H9 (cell line): ENCODE results near the gene KRT6B. TPM values are rescaled to one million over a fixed set of nuclear protein-coding genes. Genes with fewer than 3 reads are reported as not detected.
"Not testable (repeated sequence)": the region's sequence is repeated elsewhere in the genome, so short reads cannot be mapped to it uniquely, and the experiment has no call there.

Source experiments
- DNase-seq: peaks from one replicate; pipeline ENCODE4 v3.0.0-alpha.2; 2017
- H2AFZ ChIP-seq: one replicate; pipeline ENCODE4 v1.6.1; 2013; ENCODE audit warnings: mild to moderate bottlenecking, low read length, control low read depth, moderate library complexity
- H2AK5ac ChIP-seq: 2 replicates; pipeline ENCODE4 v1.6.1; 2013; ENCODE audit warnings: low read length, control low read depth, mixed read lengths; ENCODE audit not compliant: insufficient read length
- H2BK120ac ChIP-seq: one replicate; pipeline ENCODE4 v1.6.1; 2013; ENCODE audit warnings: low read depth, mild to moderate bottlenecking, low read length, control low read depth, inconsistent platforms; ENCODE audit not compliant: poor library complexity, severe bottlenecking
- H2BK12ac ChIP-seq: 2 replicates; pipeline ENCODE4 v1.6.1; 2013; ENCODE audit warnings: low read length, control low read depth, mixed read lengths, low read depth; ENCODE audit not compliant: insufficient read length
- H2BK15ac ChIP-seq: 2 replicates; pipeline ENCODE4 v1.6.1; 2013; ENCODE audit warnings: low read depth, low read length, control low read depth
- H2BK20ac ChIP-seq: one replicate; pipeline ENCODE4 v1.6.1; 2013; ENCODE audit warnings: low read depth, mild to moderate bottlenecking, low read length, control low read depth, inconsistent platforms; ENCODE audit not compliant: poor library complexity, severe bottlenecking
- H2BK5ac ChIP-seq: 2 replicates; pipeline ENCODE4 v1.6.1; 2013; ENCODE audit warnings: low read length, control low read depth, mixed read lengths; ENCODE audit not compliant: insufficient read length
- H3K14ac ChIP-seq: 2 replicates; pipeline ENCODE4 v1.6.1; 2013; ENCODE audit warnings: low read length, control low read depth; ENCODE audit not compliant: insufficient read depth
- H3K18ac ChIP-seq: 2 replicates; pipeline ENCODE4 v1.6.1; 2013; ENCODE audit warnings: low read depth, mild to moderate bottlenecking, mixed read lengths, low read length, control low read depth; ENCODE audit not compliant: insufficient read length
- H3K23ac ChIP-seq: 2 replicates; pipeline ENCODE4 v1.6.1; 2013; ENCODE audit warnings: low read length, control low read depth, mixed read lengths, low read depth; ENCODE audit not compliant: insufficient read length
- H3K23me2 ChIP-seq: 2 replicates; pipeline ENCODE4 v1.6.1; 2013; ENCODE audit warnings: low read depth, mild to moderate bottlenecking, mixed read lengths, low read length, control low read depth; ENCODE audit not compliant: insufficient read length, poor library complexity, severe bottlenecking
- H3K27ac ChIP-seq: 2 replicates; pipeline ENCODE4 v1.5.1; 2013; ENCODE audit warnings: low read length, control low read depth, mixed read lengths, low read depth; ENCODE audit not compliant: insufficient read length
- H3K27me3 ChIP-seq: 2 replicates; pipeline ENCODE4 v1.6.1; 2013; ENCODE audit warnings: low read length, control low read depth, inconsistent platforms; ENCODE audit not compliant: insufficient read depth
- H3K4ac ChIP-seq: 2 replicates; pipeline ENCODE4 v1.6.1; 2013; ENCODE audit warnings: low read depth, mild to moderate bottlenecking, control low read depth, inconsistent platforms, low read length, moderate library complexity
- H3K4me1 ChIP-seq: 2 replicates; pipeline ENCODE4 v1.6.1; 2013; ENCODE audit warnings: low read length, control low read depth, inconsistent platforms; ENCODE audit not compliant: insufficient read depth
- H3K4me2 ChIP-seq: 2 replicates; pipeline ENCODE4 v1.6.1; 2013; ENCODE audit warnings: low read length, control low read depth, mixed read lengths; ENCODE audit not compliant: insufficient read length, insufficient read depth
- H3K56ac ChIP-seq: 2 replicates; pipeline ENCODE4 v1.6.1; 2013; ENCODE audit warnings: low read depth, mild to moderate bottlenecking, mixed read lengths, low read length, control low read depth; ENCODE audit not compliant: insufficient read length
- H3K79me1 ChIP-seq: 2 replicates; pipeline ENCODE4 v1.6.1; 2013; ENCODE audit warnings: low read depth, mild to moderate bottlenecking, moderate library complexity, low read length, control low read depth, inconsistent platforms; ENCODE audit not compliant: insufficient read depth, poor library complexity, severe bottlenecking
- H3K79me2 ChIP-seq: 2 replicates; pipeline ENCODE4 v1.6.1; 2013; ENCODE audit warnings: low read length, control low read depth, inconsistent platforms; ENCODE audit not compliant: insufficient read depth
- H3K9ac ChIP-seq: 2 replicates; pipeline ENCODE4 v1.6.1; 2013; ENCODE audit warnings: low read length, control low read depth, mixed read lengths; ENCODE audit not compliant: insufficient read length; ENCODE audit errors: extremely low read depth
- H3K9me3 ChIP-seq: one replicate; pipeline ENCODE4 v1.6.1; 2013; ENCODE audit warnings: low read depth, low read length, inconsistent platforms; ENCODE audit not compliant: control insufficient read depth
- H3T11ph ChIP-seq: one replicate; pipeline ENCODE4 v1.6.1; 2013; ENCODE audit warnings: mild to moderate bottlenecking, low read length, control low read depth, inconsistent platforms
- H4K20me1 ChIP-seq: one replicate; pipeline ENCODE4 v1.6.1; 2013; ENCODE audit not compliant: control insufficient read depth, insufficient read length, insufficient read depth
- H4K5ac ChIP-seq: 2 replicates; pipeline ENCODE4 v1.6.1; 2013; ENCODE audit warnings: low read depth, mild to moderate bottlenecking, mixed read lengths, low read length, control low read depth; ENCODE audit not compliant: insufficient read length
- H4K8ac ChIP-seq: replicated peaks from 2 replicates; pipeline ENCODE4 v1.6.1; 2013; ENCODE audit warnings: low read length, control low read depth, mixed read lengths, low read depth; ENCODE audit not compliant: insufficient read length
- H4K91ac ChIP-seq: 2 replicates; pipeline ENCODE4 v1.6.1; 2013; ENCODE audit warnings: low read depth, mild to moderate bottlenecking, moderate library complexity, mixed read lengths, low read length, control low read depth; ENCODE audit not compliant: insufficient read length
- H3K27ac Mint-ChIP-seq, 3 experiments: 2 replicates in 2 of 3; 3 replicates in 1 of 3; pipeline ENCODE4 v1.8.0; 2020 to 2021; ENCODE audit warnings: mixed read lengths in 3 of 3, mild to moderate bottlenecking in 1 of 3, moderate library complexity in 1 of 3
- H3K27me3 Mint-ChIP-seq: 2 replicates; pipeline ENCODE4 v1.8.0; 2021; ENCODE audit warnings: low read depth, mild to moderate bottlenecking, moderate library complexity, mixed read lengths
- H3K36me3 Mint-ChIP-seq, 3 experiments: 2 replicates in 2 of 3; 3 replicates in 1 of 3; pipeline ENCODE4 v1.8.0; 2020 to 2021; ENCODE audit warnings: low read depth in 3 of 3, mixed read lengths in 3 of 3; ENCODE audit not compliant: insufficient read depth in 1 of 3
- H3K4me1 Mint-ChIP-seq, 2 experiments: 2 replicates each; pipeline ENCODE4 v1.8.0; 2020; ENCODE audit warnings: mixed read lengths in 2 of 2
- H3K4me3 Mint-ChIP-seq, 2 experiments: 2 replicates in 1 of 2; 3 replicates in 1 of 2; pipeline ENCODE4 v1.8.0; 2020 to 2021; ENCODE audit warnings: mild to moderate bottlenecking in 2 of 2, mixed read lengths in 2 of 2, moderate library complexity in 1 of 2
- H3K9me3 Mint-ChIP-seq, 2 experiments: 2 replicates in 1 of 2; 3 replicates in 1 of 2; pipeline ENCODE4 v1.8.0; 2020; ENCODE audit warnings: mild to moderate bottlenecking in 2 of 2, mixed read lengths in 2 of 2, moderate library complexity in 1 of 2
- WGBS: extraction: QIAGEN DNeasy Blood & Tissue Kit; methylation state at CpG from one replicate; pipeline ENCODE4 v1.1.7; 2013; ENCODE audit warnings: missing lambda C conversion rate, low lambda C conversion rate, mixed read lengths; ENCODE audit not compliant: insufficient read length; ENCODE audit errors: extremely low coverage; 5-methylcytosine and 5-hydroxymethylcytosine counted together
- total RNA-seq: library from RNA; stranded (reverse); gene quantifications from 2 replicates; pipeline ENCODE4 v1.2.1, GENCODE V29; 2021

Gene KRT6B
- total RNA-seq, 1 experiment from 2014 or later = not detected

- Mint-ChIP-seq H3K4me1 (peaks cover 19 to 22% of the 10 kb centered on the region in 2 experiments), H3K9me3 (peaks cover 0 to 11% of the 10 kb centered on the region in 2 experiments), H3K27me3 (peaks cover 35% of the 10 kb centered on the region)
- not testable (repeated sequence) for H3T11ph ChIP-seq, H3K18ac ChIP-seq, H4K20me1 ChIP-seq, H3K79me1 ChIP-seq, H3K9me3 ChIP-seq, H3K27ac Mint-ChIP-seq, H3K4me2 ChIP-seq, H3K4me3 Mint-ChIP-seq, H2BK20ac ChIP-seq, H3K56ac ChIP-seq, H3K27ac ChIP-seq, H3K27me3 ChIP-seq, DNase-seq, H4K5ac ChIP-seq, H3K9ac ChIP-seq, H4K8ac ChIP-seq, H3K4ac ChIP-seq, H3K36me3 Mint-ChIP-seq, H2BK12ac ChIP-seq, H2BK120ac ChIP-seq, H2AFZ ChIP-seq, H3K4me1 ChIP-seq, H2BK15ac ChIP-seq, H3K79me2 ChIP-seq, H4K91ac ChIP-seq, H2BK5ac ChIP-seq, H2AK5ac ChIP-seq, H3K23ac ChIP-seq, H3K14ac ChIP-seq, H3K23me2 ChIP-seq
- no CpG with 5 or more reads among the region's 8 CpGs for WGBS
Observed at GRCh38 chr12:52491495-52491894, 39.5 kb upstream of the KRT6B start.
